ENCODE measurements around the gene DDX17. TPM values are rescaled to one million over a fixed set of nuclear protein-coding genes. Genes with fewer than 3 reads are reported as not detected.

DDX17 gene
- total and polyA plus RNA-seq, 2 of the 8 experiments (the other 6 are each of a cell fraction or from before 2014, with no cell fraction given) = 437 to 441 TPM

DNA sequence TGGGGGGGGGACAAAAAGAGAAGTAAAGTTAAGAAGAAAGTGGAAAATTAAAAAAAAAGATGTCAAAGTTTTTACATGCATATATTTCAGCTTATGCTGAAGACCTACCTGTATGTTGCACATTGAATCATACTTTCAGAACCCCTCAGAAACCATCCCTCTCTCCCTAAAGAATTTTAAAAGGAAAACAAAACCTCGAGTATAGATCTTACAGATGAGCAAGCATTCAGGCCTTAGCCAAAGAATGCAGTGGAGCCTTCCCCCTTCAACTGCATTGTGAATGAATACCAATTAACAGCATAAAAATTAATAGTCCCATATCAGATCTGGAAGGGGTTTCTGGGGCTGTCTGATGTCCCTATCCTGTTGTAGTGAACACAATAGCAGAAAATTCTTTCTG is 21.9 kb downstream of the DDX17 start (continued):
- TF ChIP-seq, protein P1, sequence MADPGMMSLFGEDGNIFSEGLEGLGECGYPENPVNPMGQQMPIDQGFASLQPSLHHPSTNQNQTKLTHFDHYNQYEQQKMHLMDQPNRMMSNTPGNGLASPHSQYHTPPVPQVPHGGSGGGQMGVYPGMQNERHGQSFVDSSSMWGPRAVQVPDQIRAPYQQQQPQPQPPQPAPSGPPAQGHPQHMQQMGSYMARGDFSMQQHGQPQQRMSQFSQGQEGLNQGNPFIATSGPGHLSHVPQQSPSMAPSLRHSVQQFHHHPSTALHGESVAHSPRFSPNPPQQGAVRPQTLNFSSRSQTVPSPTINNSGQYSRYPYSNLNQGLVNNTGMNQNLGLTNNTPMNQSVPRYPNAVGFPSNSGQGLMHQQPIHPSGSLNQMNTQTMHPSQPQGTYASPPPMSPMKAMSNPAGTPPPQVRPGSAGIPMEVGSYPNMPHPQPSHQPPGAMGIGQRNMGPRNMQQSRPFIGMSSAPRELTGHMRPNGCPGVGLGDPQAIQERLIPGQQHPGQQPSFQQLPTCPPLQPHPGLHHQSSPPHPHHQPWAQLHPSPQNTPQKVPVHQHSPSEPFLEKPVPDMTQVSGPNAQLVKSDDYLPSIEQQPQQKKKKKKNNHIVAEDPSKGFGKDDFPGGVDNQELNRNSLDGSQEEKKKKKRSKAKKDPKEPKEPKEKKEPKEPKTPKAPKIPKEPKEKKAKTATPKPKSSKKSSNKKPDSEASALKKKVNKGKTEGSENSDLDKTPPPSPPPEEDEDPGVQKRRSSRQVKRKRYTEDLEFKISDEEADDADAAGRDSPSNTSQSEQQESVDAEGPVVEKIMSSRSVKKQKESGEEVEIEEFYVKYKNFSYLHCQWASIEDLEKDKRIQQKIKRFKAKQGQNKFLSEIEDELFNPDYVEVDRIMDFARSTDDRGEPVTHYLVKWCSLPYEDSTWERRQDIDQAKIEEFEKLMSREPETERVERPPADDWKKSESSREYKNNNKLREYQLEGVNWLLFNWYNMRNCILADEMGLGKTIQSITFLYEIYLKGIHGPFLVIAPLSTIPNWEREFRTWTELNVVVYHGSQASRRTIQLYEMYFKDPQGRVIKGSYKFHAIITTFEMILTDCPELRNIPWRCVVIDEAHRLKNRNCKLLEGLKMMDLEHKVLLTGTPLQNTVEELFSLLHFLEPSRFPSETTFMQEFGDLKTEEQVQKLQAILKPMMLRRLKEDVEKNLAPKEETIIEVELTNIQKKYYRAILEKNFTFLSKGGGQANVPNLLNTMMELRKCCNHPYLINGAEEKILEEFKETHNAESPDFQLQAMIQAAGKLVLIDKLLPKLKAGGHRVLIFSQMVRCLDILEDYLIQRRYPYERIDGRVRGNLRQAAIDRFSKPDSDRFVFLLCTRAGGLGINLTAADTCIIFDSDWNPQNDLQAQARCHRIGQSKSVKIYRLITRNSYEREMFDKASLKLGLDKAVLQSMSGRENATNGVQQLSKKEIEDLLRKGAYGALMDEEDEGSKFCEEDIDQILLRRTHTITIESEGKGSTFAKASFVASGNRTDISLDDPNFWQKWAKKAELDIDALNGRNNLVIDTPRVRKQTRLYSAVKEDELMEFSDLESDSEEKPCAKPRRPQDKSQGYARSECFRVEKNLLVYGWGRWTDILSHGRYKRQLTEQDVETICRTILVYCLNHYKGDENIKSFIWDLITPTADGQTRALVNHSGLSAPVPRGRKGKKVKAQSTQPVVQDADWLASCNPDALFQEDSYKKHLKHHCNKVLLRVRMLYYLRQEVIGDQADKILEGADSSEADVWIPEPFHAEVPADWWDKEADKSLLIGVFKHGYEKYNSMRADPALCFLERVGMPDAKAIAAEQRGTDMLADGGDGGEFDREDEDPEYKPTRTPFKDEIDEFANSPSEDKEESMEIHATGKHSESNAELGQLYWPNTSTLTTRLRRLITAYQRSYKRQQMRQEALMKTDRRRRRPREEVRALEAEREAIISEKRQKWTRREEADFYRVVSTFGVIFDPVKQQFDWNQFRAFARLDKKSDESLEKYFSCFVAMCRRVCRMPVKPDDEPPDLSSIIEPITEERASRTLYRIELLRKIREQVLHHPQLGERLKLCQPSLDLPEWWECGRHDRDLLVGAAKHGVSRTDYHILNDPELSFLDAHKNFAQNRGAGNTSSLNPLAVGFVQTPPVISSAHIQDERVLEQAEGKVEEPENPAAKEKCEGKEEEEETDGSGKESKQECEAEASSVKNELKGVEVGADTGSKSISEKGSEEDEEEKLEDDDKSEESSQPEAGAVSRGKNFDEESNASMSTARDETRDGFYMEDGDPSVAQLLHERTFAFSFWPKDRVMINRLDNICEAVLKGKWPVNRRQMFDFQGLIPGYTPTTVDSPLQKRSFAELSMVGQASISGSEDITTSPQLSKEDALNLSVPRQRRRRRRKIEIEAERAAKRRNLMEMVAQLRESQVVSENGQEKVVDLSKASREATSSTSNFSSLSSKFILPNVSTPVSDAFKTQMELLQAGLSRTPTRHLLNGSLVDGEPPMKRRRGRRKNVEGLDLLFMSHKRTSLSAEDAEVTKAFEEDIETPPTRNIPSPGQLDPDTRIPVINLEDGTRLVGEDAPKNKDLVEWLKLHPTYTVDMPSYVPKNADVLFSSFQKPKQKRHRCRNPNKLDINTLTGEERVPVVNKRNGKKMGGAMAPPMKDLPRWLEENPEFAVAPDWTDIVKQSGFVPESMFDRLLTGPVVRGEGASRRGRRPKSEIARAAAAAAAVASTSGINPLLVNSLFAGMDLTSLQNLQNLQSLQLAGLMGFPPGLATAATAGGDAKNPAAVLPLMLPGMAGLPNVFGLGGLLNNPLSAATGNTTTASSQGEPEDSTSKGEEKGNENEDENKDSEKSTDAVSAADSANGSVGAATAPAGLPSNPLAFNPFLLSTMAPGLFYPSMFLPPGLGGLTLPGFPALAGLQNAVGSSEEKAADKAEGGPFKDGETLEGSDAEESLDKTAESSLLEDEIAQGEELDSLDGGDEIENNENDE (IDR thresholded peaks at IDR 0.05; ENCODE audit: insufficient replicate concordance, low read length) = no peak
- TF ChIP-seq CBX8 (IDR thresholded peaks at IDR 0.05; ENCODE audit: borderline replicate concordance, low read depth, low read length) = no peak
- no peak for TF ChIP-seq EP300 (IDR thresholded peaks at IDR 0.05; ENCODE audit: borderline replicate concordance in 1 of 2, low read depth in 2 of 2, low read length in 2 of 2)
- TF ChIP-seq GABPA (IDR thresholded peaks at IDR 0.05; ENCODE audit: borderline replicate concordance, insufficient read depth, low read length) = no peak
- no peak for TF ChIP-seq TAF7 (optimal IDR thresholded peaks at IDR 0.05; ENCODE audit: borderline replicate concordance, low read depth, low read length)
- no peak for TF ChIP-seq SIN3A (conservative IDR thresholded peaks at IDR 0.05 in 1 of 2, IDR thresholded peaks at IDR 0.05 in 1 of 2; ENCODE audit: low read depth in 1 of 2, low read length in 2 of 2)
- TF ChIP-seq BRCA1 (IDR thresholded peaks at IDR 0.05; ENCODE audit: low read depth, low read length) = no peak
